SK-N-MC (cell line): ENCODE results near the gene BTBD17.

Experiments
- EZH2 ChIP-seq: fragments of 200-600 bp; sonication (generic); IDR thresholded peaks from one replicate; pipeline ENCODE4 v1.6.1; 2017; ENCODE audit warnings: antibody characterized with exemption
- FOXP2 ChIP-seq: optimal IDR thresholded peaks from 2 replicates; pipeline ENCODE3; 2011; ENCODE audit warnings: mild to moderate bottlenecking, moderate library complexity; ENCODE audit not compliant: insufficient read depth; ENCODE audit errors: extremely low read length, control extremely low read depth
- POLR2AphosphoS5 ChIP-seq: IDR thresholded peaks from 2 replicates; pipeline ENCODE4 v1.6.1; 2012; ENCODE audit warnings: mild to moderate bottlenecking, low read depth, low read length, borderline replicate concordance

GRCh38 chr17:74332763-74333283, 28.8 kb downstream of the BTBD17 start:
- TF ChIP-seq EZH2: no peak
- no peak for TF ChIP-seq POLR2AphosphoS5
- no peak for TF ChIP-seq FOXP2
